ENCODE results near the gene DNAJC27.

GRCh38 chr2:24948506-24948905 is 23.2 kb downstream of the DNAJC27 start:
- TF ChIP-seq CTCF (IDR thresholded peaks at IDR 0.05) (no peak), POLR2A (IDR thresholded peaks at IDR 0.05) (no peak)

Data from body of pancreas (tissue), 4 donors.